Measurements from ENCODE around the gene TAX1BP1. TPM values are rescaled to one million over a fixed set of nuclear protein-coding genes. Genes with fewer than 3 reads are reported as not detected.
A peak's percentile ranks its signal among the peaks of the same experiment; 100 is the strongest.

Gene TAX1BP1
- total and polyA plus RNA-seq, 2 donors (not counting 3 experiments of a cell fraction or from before 2014, with no cell fraction given) = 77.7 to 93.2 TPM

GRCh38 chr7:27697861-27698430, 42.0 kb upstream of the TAX1BP1 start:
- Histone ChIP-seq H4K20me1 (replicated peaks; ENCODE audit: control insufficient read depth, extremely low read depth, insufficient read depth, low read length) (no peaks in the 10 kb centered on the region), H3K36me3 (ENCODE audit: control insufficient read depth in 2 of 2, extremely low read depth in 1 of 2, insufficient read depth in 2 of 2, low read length in 2 of 2) (no peaks in the 10 kb centered on the region), H3K9me3 (replicated peaks; ENCODE audit: control insufficient read depth, insufficient read depth, low read length) (no peaks in the 10 kb centered on the region), H3K79me2 (ENCODE audit: control insufficient read depth, insufficient read depth, low read length) (no peaks in the 10 kb centered on the region), H3K4me3 (replicated peaks in 1 of 3; ENCODE audit: insufficient read depth in 1 of 3, low read depth in 1 of 3, low read length in 3 of 3) (no peak overlapping the region), H3K4me1 (ENCODE audit: control insufficient read depth, extremely low read depth, insufficient read depth, low read length) (no peaks in the 10 kb centered on the region), H3K4me2 (ENCODE audit: insufficient read depth, low read length) (no peak overlapping the region), H3K27me3 (ENCODE audit: control insufficient read depth in 2 of 2, insufficient read depth in 2 of 2, low read length in 2 of 2) (no peaks in the 10 kb centered on the region), H3K27ac (ENCODE audit: insufficient read depth, low read depth, low read length) (no peak overlapping the region), H3K9ac (replicated peaks; ENCODE audit: extremely low read depth, insufficient read depth, low read length) (no peak overlapping the region), H2AFZ (ENCODE audit: low read depth, low read length) (peak overlapping the region; percentile 50), H3K9me1 (replicated peaks; ENCODE audit: control insufficient read depth, extremely low read depth, insufficient read depth, low read length) (no peaks in the 10 kb centered on the region)
- FAIRE-seq (no peak), DNase-seq (ENCODE audit: low read depth, low spot score) (peak; percentile 11)
- no peak for TF ChIP-seq MAX (IDR thresholded peaks at IDR 0.05; ENCODE audit: insufficient read depth, insufficient read length)
- TF ChIP-seq JUN (IDR thresholded peaks at IDR 0.05; ENCODE audit: borderline replicate concordance, insufficient read depth, insufficient read length, low read depth) = no peak
- no peak for TF ChIP-seq EZH2 (IDR thresholded peaks at IDR 0.05; ENCODE audit: borderline replicate concordance, low read depth, low read length, severe bottlenecking)
- no peak for TF ChIP-seq MYC (IDR thresholded peaks at IDR 0.05; ENCODE audit: low read depth, low read length)
- no peak for TF ChIP-seq GATA2 (IDR thresholded peaks at IDR 0.05; ENCODE audit: insufficient read depth, insufficient read length, low read depth, low read length)
- no peak for TF ChIP-seq CTCF (IDR thresholded peaks at IDR 0.05; ENCODE audit: extremely low read depth in 1 of 2, insufficient read depth in 1 of 2, low read depth in 1 of 2, low read length in 2 of 2)
- TF ChIP-seq FOS (IDR thresholded peaks at IDR 0.05; ENCODE audit: borderline replicate concordance, insufficient read depth, low read length) = no peak
- no peak for TF ChIP-seq POLR2A (IDR thresholded peaks at IDR 0.05; ENCODE audit: low read depth, low read length)
- TF ChIP-seq POLR2AphosphoS5 (IDR thresholded peaks at IDR 0.05; ENCODE audit: insufficient read depth, low read depth, low read length) = no peak
- ChIA-PET CTCF (interaction anchor here (1.0 to 3.0 kb wide), 3 partner anchors 17 to 47 kb away, joined by 3 to 8 read pairs (median 5); no protein-coding TSS in a partner anchor), POLR2A (no interaction called here)
- no TSS peak for BruUV-seq (replicated peaks)
- intact Hi-C loops (cut with micrococcal nuclease) (no loop called here), dilution Hi-C loops (cut with MboI; ENCODE audit: extremely low pct_ligation_motif_present, low sequenced_read_pairs) (no loop called here)

All from endothelial cell of umbilical vein (primary cell).